GM12865 (cell line): ENCODE measurements around the gene VPS50.

Experiments
- DNase-seq: peaks from one replicate; pipeline ENCODE4 v3.0.0; 2010; ENCODE audit warnings: low read depth
- H3K4me3 ChIP-seq: 2 replicates; pipeline ENCODE4 v1.5.1; 2011; ENCODE audit warnings: mild to moderate bottlenecking, low read depth, low read length, control low read depth
- CTCF ChIP-seq: IDR thresholded peaks from 2 replicates; pipeline ENCODE4 v1.5.1; 2011; ENCODE audit warnings: low read length, control low read depth, low read depth, inconsistent platforms; ENCODE audit not compliant: insufficient read depth; ENCODE audit errors: missing control alignments

VPS50 gene

GRCh38 chr7:93390660-93391059 is 158.5 kb downstream of the VPS50 start:
- TF ChIP-seq CTCF = no peak
- no peak overlapping the region for H3K4me3 ChIP-seq
- no peak for DNase-seq

- no peak overlapping the region for H3K4me3 ChIP-seq
- TF ChIP-seq CTCF = no peak
- no peak for DNase-seq
Observed at GRCh38 chr7:93392984-93393383, 160.8 kb downstream of the VPS50 start.

GRCh38 chr7:93399642-93400041 is 167.5 kb downstream of the VPS50 start:
- DNase-seq = no peak
- TF ChIP-seq CTCF = no peak
- H3K4me3 ChIP-seq = no peak overlapping the region

GRCh38 chr7:93402944-93403343 is 170.8 kb downstream of the VPS50 start:
- DNase-seq = no peak
- H3K4me3 ChIP-seq = no peak overlapping the region
- TF ChIP-seq CTCF = no peak

GRCh38 chr7:93407239-93407638 is 175.1 kb downstream of the VPS50 start:
- TF ChIP-seq CTCF = no peak
- DNase-seq = no peak
- H3K4me3 ChIP-seq = no peak overlapping the region

GRCh38 chr7:93409324-93409723 is 177.2 kb downstream of the VPS50 start:
- TF ChIP-seq CTCF = no peak
- no peak for DNase-seq
- H3K4me3 ChIP-seq = no peak overlapping the region
